Heart right ventricle (tissue), 16 donors: Measurements from ENCODE around the gene OTULIN. TPM values are rescaled to one million over a fixed set of nuclear protein-coding genes. Genes with fewer than 3 reads are reported as not detected.

ENCODE experiments used
- ATAC-seq, 8 donors: fragments of 200-7000 bp; cut with Tn5 transposase; one replicate each; pipeline ENCODE4 v1.9.1; 2020; ENCODE audit warnings: mild to moderate bottlenecking in 8 of 8, moderate library complexity in 8 of 8, moderate number of reproducible peaks in 1 of 8
- DNase-seq, 2 donors: peaks; one replicate each; pipeline ENCODE4 v3.0.0-alpha.2; 2020
- H3K27ac ChIP-seq, 10 donors: fragments of 200-600 bp; sonication (generic) in 2 of 10; one replicate each; pipeline versions ENCODE4 v1.5.0 to v1.8.0; 2020 to 2022; ENCODE audit warnings: mild to moderate bottlenecking in 3 of 10
- H3K27me3 ChIP-seq, 7 donors: fragments of 200-600 bp; one replicate each; pipeline ENCODE4 v1.8.0; 2021 to 2022; ENCODE audit warnings: mild to moderate bottlenecking in 2 of 7
- H3K36me3 ChIP-seq, 9 donors: fragments of 200-600 bp; sonication (generic) in 1 of 9; one replicate each; pipeline versions ENCODE4 v1.5.0 to v1.8.0; 2020 to 2022; ENCODE audit warnings: mild to moderate bottlenecking in 2 of 9
- H3K4me1 ChIP-seq, 9 donors: fragments of 200-600 bp; sonication (generic) in 1 of 9; one replicate each; pipeline versions ENCODE4 v1.5.0 to v1.8.0; 2020 to 2022; ENCODE audit warnings: mild to moderate bottlenecking in 4 of 9
- H3K4me3 ChIP-seq, 10 donors: fragments of 200-600 bp; sonication (generic) in 2 of 10; one replicate each; pipeline versions ENCODE4 v1.5.0 to v1.8.0; 2020 to 2022; ENCODE audit warnings: mild to moderate bottlenecking in 7 of 10, moderate library complexity in 2 of 10
- H3K9me3 ChIP-seq, 11 donors: fragments of 200-600 bp in 10 of 11; sonication (generic) in 2 of 11; one replicate each; pipeline versions ENCODE4 v1.5.0 to v1.8.0; 2013 to 2022; ENCODE audit warnings: mild to moderate bottlenecking in 2 of 11, control low read depth in 1 of 11, moderate library complexity in 1 of 11
- WGBS, 2 donors: extraction: QIAGEN DNeasy Blood & Tissue Kit; methylation state at CpG; one replicate each; pipeline ENCODE4 v1.1.7; 2013; ENCODE audit warnings: inconsistent platforms in 1 of 2; 5-methylcytosine and 5-hydroxymethylcytosine counted together
- intact Hi-C, 10 donors: fragments of 100-400 bp; cut with DNase I; formaldehyde crosslinking; loops; one replicate each; pipeline versions ENCODE4 v1.11.1 to v1.14.2; 2022
- polyA plus RNA-seq, 2 donors: library from polyadenylated mRNA; stranded (reverse); fragments of 200-250 nt; gene quantifications; one replicate each; pipeline ENCODE4 v1.2.3, GENCODE V29; 2013
- total RNA-seq, 10 donors: library from RNA; stranded (reverse); fragmentation: NEBNext Ultra II Directional in 3 of 10; extraction: Animal tissue kit (Norgen Biotek cat#: 25700) in 3 of 10; gene quantifications; one replicate each; pipeline versions ENCODE4 v1.2.1 to v1.2.4, GENCODE V29; 2021 to 2023
- TF ChIP-seq, protein P1 (sequence below), 9 donors: fragments of 200-600 bp; sonication (generic) in 2 of 9; IDR thresholded peaks; one replicate each; pipeline versions ENCODE4 v1.5.0 to v1.8.0; 2021 to 2022; ENCODE audit warnings: antibody characterized with exemption in 9 of 9, mild to moderate bottlenecking in 5 of 9, moderate library complexity in 1 of 9
- donor health status: Arrhythmogenic right ventricular cardiomyopathy.
- donor health status: ischemic (EF 13 %, LVEDD 7.1; RV severe dilation, severe dysfunction).
- donor health status: healthy with polysubstance abuse.
- donor health status: DM: no; HTN: yes; CAD: no.
- donor health status: DM: no; HTN: no; CAD: no.
- donor health status: ischemic (EF 25% LVEDD 6.9; RV normal size, moderate dysfunction).
- donor health status: ischemic (EF 25% LVEDD 5.7; RV mildly dilated, moderate dysfunction).
- donor health status: healthy.
- donor health status: DM: yes; HTN: yes; CAD: no.
- donor health status: Ischemic cardiomyopathy.
- donor health status: ischemic (EF 35%, LVEDD 5.7; RV mildly dilated, moderate dysfunction).
- donor health status: nonischemic (EF 11% LVEDD 7.7; RV severe dilation, severe dysfunction).
- donor health status: DM: yes; HTN: yes; CAD: no.
- donor health status: PGD.
- donor health status: ischemic (EF 29% LVEDD 5.4; RV normal size, mild dysfunction).
- donor health status: nonischemic (EF 23%, LVEDD 6.1; RV moderate dilation, normal function).

OTULIN gene
- total and polyA plus RNA-seq, 12 donors = 4.4 to 35.1 (median 24.6) TPM

DNA sequence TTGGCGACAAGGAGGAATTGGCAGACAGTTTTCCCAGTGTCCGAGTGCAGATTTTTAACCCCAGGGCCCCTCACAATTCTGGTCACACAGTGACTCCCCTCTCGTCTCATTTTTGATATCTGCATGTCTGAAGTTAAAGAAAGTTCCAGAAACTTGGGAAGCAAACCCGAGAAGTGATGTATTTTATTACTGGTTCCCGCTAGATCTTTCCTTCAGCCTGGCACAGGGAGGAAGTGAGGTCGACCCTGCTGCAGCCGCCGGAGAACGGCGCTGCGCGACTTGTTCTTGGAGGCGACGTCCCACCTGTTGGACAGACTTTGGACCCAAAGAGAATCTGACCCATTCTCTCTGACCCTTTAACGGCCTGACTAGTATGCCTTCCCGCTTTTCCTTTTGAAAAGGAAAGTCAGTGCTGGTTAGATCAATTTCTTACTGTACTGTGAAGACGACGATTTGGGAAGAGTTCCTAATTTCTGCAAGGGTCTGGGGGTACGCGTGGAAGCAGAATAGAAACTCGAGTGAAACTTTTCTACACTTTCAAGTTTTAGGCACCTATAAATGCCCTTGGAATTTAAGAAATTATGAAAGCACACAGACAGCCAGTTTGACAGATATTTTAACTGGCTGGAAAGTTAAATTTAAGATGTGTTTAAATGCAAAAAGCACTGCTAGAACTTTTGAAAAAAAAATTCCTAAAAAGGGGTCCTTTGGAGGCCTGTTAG is 744 bp downstream of the OTULIN start:
- WGBS, 2 donors = 1 to 2% methylated on average over 21 of the region's 21 CpGs
- intact Hi-C loops = no loop called here
- TF ChIP-seq, protein P1, sequence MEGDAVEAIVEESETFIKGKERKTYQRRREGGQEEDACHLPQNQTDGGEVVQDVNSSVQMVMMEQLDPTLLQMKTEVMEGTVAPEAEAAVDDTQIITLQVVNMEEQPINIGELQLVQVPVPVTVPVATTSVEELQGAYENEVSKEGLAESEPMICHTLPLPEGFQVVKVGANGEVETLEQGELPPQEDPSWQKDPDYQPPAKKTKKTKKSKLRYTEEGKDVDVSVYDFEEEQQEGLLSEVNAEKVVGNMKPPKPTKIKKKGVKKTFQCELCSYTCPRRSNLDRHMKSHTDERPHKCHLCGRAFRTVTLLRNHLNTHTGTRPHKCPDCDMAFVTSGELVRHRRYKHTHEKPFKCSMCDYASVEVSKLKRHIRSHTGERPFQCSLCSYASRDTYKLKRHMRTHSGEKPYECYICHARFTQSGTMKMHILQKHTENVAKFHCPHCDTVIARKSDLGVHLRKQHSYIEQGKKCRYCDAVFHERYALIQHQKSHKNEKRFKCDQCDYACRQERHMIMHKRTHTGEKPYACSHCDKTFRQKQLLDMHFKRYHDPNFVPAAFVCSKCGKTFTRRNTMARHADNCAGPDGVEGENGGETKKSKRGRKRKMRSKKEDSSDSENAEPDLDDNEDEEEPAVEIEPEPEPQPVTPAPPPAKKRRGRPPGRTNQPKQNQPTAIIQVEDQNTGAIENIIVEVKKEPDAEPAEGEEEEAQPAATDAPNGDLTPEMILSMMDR (IDR thresholded peaks at IDR 0.05) = peak in 3 of 9 donors; percentile 22 to 39 (median 32)

DNA sequence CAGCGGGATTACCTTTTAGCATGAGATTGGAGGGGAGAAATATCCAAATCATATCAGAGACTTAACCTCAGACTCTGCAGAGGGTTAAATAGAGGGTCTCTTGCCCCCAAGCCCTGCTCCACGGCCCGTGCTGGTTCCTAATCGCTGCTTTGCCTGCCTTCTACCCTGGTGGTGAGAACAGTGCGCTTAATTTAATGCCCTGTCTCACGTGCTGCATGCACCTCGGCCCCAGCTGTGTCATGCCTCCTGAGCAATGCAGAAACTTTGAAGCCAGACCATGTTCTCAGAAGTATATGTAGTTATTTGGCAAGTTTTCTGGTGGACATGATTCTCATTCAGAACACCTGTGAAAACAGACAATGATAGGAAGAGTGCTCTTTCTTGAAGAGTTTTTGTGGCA is 1.4 kb downstream of the OTULIN start:
- Histone ChIP-seq H3K9me3 (no peaks in the 10 kb centered on the region), H3K4me3 (peak overlapping the region in 9 of 10 donors; percentile 57 to 82 (median 70)), H3K27me3 (no peaks in the 10 kb centered on the region), H3K36me3 (peaks cover 0 to 14% (median 0%) of the 10 kb centered on the region in 9 donors), H3K4me1 (peaks cover 9 to 66% (median 50%) of the 10 kb centered on the region in 9 donors), H3K27ac (peak overlapping the region in 7 of 10 donors; percentile 86 to 98 (median 96))
- TF ChIP-seq, protein P1 (IDR thresholded peaks at IDR 0.05) = peak in 3 of 9 donors; percentile 17 to 24 (median 20)
- WGBS, 2 donors = 12 to 23% methylated on average over 7 of the region's 7 CpGs
- no peak for DNase-seq
- intact Hi-C loops = no loop called here
- ATAC-seq = peak in 3 of 8 donors; percentile 41 to 57 (median 47)

More for the DNA sequence above, 744 bp downstream of the OTULIN start:
- Histone ChIP-seq H3K4me3 (peak overlapping the region; percentile 57 to 82 (median 68)), H3K4me1 (peaks cover 6 to 59% (median 44%) of the 10 kb centered on the region in 9 donors), H3K36me3 (peaks cover 0 to 14% (median 0%) of the 10 kb centered on the region in 9 donors), H3K9me3 (no peaks in the 10 kb centered on the region), H3K27ac (peak overlapping the region; percentile 86 to 98 (median 94)), H3K27me3 (no peaks in the 10 kb centered on the region)
- peak; percentile 30 to 32 for DNase-seq
- peak in 2 of 8 donors; percentile 23 to 41 for ATAC-seq

DNA sequence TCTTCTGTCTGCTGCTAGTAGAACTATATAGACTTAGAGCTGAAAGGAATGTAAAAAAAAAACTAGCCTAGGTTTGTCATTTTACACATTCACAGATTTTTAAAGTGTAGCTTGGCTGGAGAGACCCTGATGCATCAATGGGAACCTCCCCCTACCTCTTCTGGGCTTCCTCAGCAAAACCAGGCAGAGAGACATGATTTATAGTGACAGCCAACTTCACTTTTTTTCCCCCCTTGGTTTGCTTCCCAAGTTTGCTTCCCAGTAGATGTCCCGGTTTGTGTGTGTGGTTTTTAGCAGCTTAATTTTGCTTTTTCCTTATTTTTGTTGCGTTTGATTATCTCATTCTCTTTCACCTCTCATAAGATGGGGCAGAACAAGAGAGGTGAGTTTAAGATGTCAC is 1.8 kb downstream of the OTULIN start:
- H3K36me3 ChIP-seq = peaks cover 0 to 14% (median 0%) of the 10 kb centered on the region in 9 donors
- peak overlapping the region in 6 of 10 donors; percentile 64 to 82 (median 80) for H3K4me3 ChIP-seq
- H3K27me3 ChIP-seq = no peaks in the 10 kb centered on the region
- intact Hi-C loops = no loop called here
- TF ChIP-seq, protein P1 (IDR thresholded peaks at IDR 0.05) = no peak
- H3K9me3 ChIP-seq = no peaks in the 10 kb centered on the region
- whole genome bisulfite sequencing, 2 donors = 65 to 76% methylated on average over 2 of the region's 2 CpGs
- H3K27ac ChIP-seq = peak overlapping the region in 7 of 10 donors; percentile 86 to 98 (median 96)
- DNase-seq (no peak), ATAC-seq (no peak)
- peaks cover 10 to 70% (median 55%) of the 10 kb centered on the region in 9 donors for H3K4me1 ChIP-seq

DNA sequence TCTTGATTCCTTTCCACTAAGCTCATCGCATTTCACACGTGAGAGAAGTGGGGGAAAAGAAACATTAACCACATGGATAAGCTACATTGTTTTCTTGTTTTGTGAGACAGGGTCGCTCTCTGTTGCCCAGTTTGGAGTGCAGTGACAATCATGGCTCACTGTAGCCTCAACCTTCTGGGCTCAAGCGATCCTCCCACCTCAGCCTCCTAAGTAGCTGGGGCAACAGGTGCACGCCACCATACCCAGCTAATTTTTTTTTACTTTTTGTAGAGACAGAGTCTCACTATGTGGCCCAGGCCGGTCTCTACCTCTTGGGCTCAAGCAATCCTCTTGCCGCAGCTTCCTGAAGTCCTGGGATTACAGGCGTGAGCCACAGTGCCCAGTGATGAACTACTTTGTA is 2.8 kb downstream of the OTULIN start:
- Histone ChIP-seq H3K27me3 (no peaks in the 10 kb centered on the region), H3K4me1 (peaks cover 10 to 79% (median 64%) of the 10 kb centered on the region in 9 donors), H3K9me3 (no peaks in the 10 kb centered on the region), H3K27ac (peak overlapping the region in 3 of 10 donors; percentile 28 to 98 (median 41)), H3K36me3 (peaks cover 0 to 14% (median 0%) of the 10 kb centered on the region in 9 donors), H3K4me3 (peak overlapping the region in 1 of 10 donors; percentile 82)
- intact Hi-C loops = no loop called here
- ATAC-seq (no peak), DNase-seq (no peak)
- TF ChIP-seq, protein P1 (IDR thresholded peaks at IDR 0.05) = no peak
- WGBS, 2 donors = 82 to 83% methylated on average over 8 of the region's 8 CpGs
